Measurements from ENCODE around the gene COL25A1. TPM values are rescaled to one million over a fixed set of nuclear protein-coding genes. Genes with fewer than 3 reads are reported as not detected.

Gene COL25A1
- total RNA-seq, 1 experiment from 2014 or later = not detected

GRCh38 chr4:108943371-108943770 lies 359.1 kb downstream of the COL25A1 start:
- ATAC-seq (no peak), DNase-seq (ENCODE audit: low read depth, low spot score) (no peak)
- Histone ChIP-seq H3K4me2 (ENCODE audit: low read length) (no peak overlapping the region), H3K79me2 (ENCODE audit: insufficient read depth, low read length) (no peaks in the 10 kb centered on the region), H3K9me2 (ENCODE audit: insufficient read depth) (no peaks in the 10 kb centered on the region), H3K4me1 (ENCODE audit: control insufficient read depth in 1 of 2, insufficient read depth in 2 of 2, low read length in 2 of 2) (no peaks in the 10 kb centered on the region), H3K27me3 (ENCODE audit: insufficient read depth, low read length) (0 out of 2 replicates have a peak, but pooled peaks cover 21% of the 10 kb centered on the region), H4K20me1 (ENCODE audit: insufficient read depth) (no peaks in the 10 kb centered on the region), H3K9ac (ENCODE audit: low read length) (no peak overlapping the region), H3K4me3 (replicated peaks in 1 of 2; ENCODE audit: low read depth in 1 of 2, low read length in 2 of 2) (no peak overlapping the region), H3K27ac (ENCODE audit: low read depth, low read length) (no peak overlapping the region), H3K36me3 (ENCODE audit: control insufficient read depth in 1 of 2, insufficient read depth in 2 of 2, low read length in 2 of 2) (no peaks in the 10 kb centered on the region), H2AFZ (ENCODE audit: low read depth, low read length, poor library complexity, severe bottlenecking) (no peak overlapping the region), H3K9me3 (ENCODE audit: control insufficient read depth in 1 of 2, insufficient read depth in 1 of 2, low read depth in 1 of 2, low read length in 2 of 2) (no peaks in the 10 kb centered on the region)
- CTCF ChIA-PET = no interaction called here
- RAD21 ChIA-PET (ENCODE audit: low non-redundant PET in 1 of 2, low total read pairs in 2 of 2, uncharacterized antibody in 2 of 2, unreplicated experiment in 2 of 2) = no interaction called here
- POLR2A ChIA-PET = no interaction called here
- intact Hi-C loops (cut with micrococcal nuclease) = no loop called here
- BruUV-seq (replicated peaks) = no TSS peak
- TF ChIP-seq EZH2phosphoT487 (IDR thresholded peaks at IDR 0.05; ENCODE audit: borderline replicate concordance) (no peak), ZNF274 (IDR thresholded peaks at IDR 0.05; ENCODE audit: low read depth, low read length) (no peak)

- ChIA-PET POLR2A (no interaction called here), CTCF (no interaction called here), RAD21 (ENCODE audit: low non-redundant PET in 1 of 2, low total read pairs in 2 of 2, uncharacterized antibody in 2 of 2, unreplicated experiment in 2 of 2) (no interaction called here)
- DNase-seq (ENCODE audit: low read depth, low spot score) (no peak), ATAC-seq (no peak)
- H4K20me1 ChIP-seq (ENCODE audit: insufficient read depth) = no peaks in the 10 kb centered on the region
- no peaks in the 10 kb centered on the region for H3K9me2 ChIP-seq (ENCODE audit: insufficient read depth)
- no peak overlapping the region for H3K27ac ChIP-seq (ENCODE audit: low read depth, low read length)
- no peak overlapping the region for H2AFZ ChIP-seq (ENCODE audit: low read depth, low read length, poor library complexity, severe bottlenecking)
- no peaks in the 10 kb centered on the region for H3K9me3 ChIP-seq (ENCODE audit: control insufficient read depth in 1 of 2, insufficient read depth in 1 of 2, low read depth in 1 of 2, low read length in 2 of 2)
- no peak overlapping the region for H3K4me2 ChIP-seq (ENCODE audit: low read length)
- no peaks in the 10 kb centered on the region for H3K4me1 ChIP-seq (ENCODE audit: control insufficient read depth in 1 of 2, insufficient read depth in 2 of 2, low read length in 2 of 2)
- H3K79me2 ChIP-seq (ENCODE audit: insufficient read depth, low read length) = no peaks in the 10 kb centered on the region
- H3K9ac ChIP-seq (ENCODE audit: low read length) = no peak overlapping the region
- intact Hi-C loops (cut with micrococcal nuclease) = no loop called here
- H3K4me3 ChIP-seq (replicated peaks in 1 of 2; ENCODE audit: low read depth in 1 of 2, low read length in 2 of 2) = no peak overlapping the region
- H3K36me3 ChIP-seq (ENCODE audit: control insufficient read depth in 1 of 2, insufficient read depth in 2 of 2, low read length in 2 of 2) = no peaks in the 10 kb centered on the region
- no TSS peak for BruUV-seq (replicated peaks)
- TF ChIP-seq CTCF (IDR thresholded peaks at IDR 0.05 in 2 of 3, conservative IDR thresholded peaks at IDR 0.05 in 1 of 3; ENCODE audit: borderline replicate concordance in 1 of 3, insufficient read depth in 1 of 3, low read depth in 2 of 3, low read length in 2 of 3) (no peak), SP1 (IDR thresholded peaks at IDR 0.05; ENCODE audit: low read depth) (no peak), POLR2A (IDR thresholded peaks at IDR 0.05; ENCODE audit: borderline replicate concordance, extremely low read depth, insufficient read depth, insufficient read length) (no peak), ZNF274 (IDR thresholded peaks at IDR 0.05; ENCODE audit: low read depth, low read length) (no peak), TCF7L2 (IDR thresholded peaks at IDR 0.05; ENCODE audit: borderline replicate concordance, extremely low read depth, insufficient read depth, insufficient read length) (no peak), YY1 (IDR thresholded peaks at IDR 0.05; ENCODE audit: extremely low read depth, insufficient replicate concordance, low read depth, low read length) (no peak), ELF1 (IDR thresholded peaks at IDR 0.05; ENCODE audit: borderline replicate concordance, low read depth) (no peak)
- peaks cover 35% of the 10 kb centered on the region for H3K27me3 ChIP-seq (ENCODE audit: insufficient read depth, low read length)
Measured at GRCh38 chr4:108941904-108942430, 360.5 kb downstream of the COL25A1 start.
